Measurements from ENCODE around the gene CPPED1. TPM values are rescaled to one million over a fixed set of nuclear protein-coding genes. Genes with fewer than 3 reads are reported as not detected.

Gene CPPED1
- total and polyA plus RNA-seq, 8 donors = 8.0 to 178 (median 13.1) TPM

DNA sequence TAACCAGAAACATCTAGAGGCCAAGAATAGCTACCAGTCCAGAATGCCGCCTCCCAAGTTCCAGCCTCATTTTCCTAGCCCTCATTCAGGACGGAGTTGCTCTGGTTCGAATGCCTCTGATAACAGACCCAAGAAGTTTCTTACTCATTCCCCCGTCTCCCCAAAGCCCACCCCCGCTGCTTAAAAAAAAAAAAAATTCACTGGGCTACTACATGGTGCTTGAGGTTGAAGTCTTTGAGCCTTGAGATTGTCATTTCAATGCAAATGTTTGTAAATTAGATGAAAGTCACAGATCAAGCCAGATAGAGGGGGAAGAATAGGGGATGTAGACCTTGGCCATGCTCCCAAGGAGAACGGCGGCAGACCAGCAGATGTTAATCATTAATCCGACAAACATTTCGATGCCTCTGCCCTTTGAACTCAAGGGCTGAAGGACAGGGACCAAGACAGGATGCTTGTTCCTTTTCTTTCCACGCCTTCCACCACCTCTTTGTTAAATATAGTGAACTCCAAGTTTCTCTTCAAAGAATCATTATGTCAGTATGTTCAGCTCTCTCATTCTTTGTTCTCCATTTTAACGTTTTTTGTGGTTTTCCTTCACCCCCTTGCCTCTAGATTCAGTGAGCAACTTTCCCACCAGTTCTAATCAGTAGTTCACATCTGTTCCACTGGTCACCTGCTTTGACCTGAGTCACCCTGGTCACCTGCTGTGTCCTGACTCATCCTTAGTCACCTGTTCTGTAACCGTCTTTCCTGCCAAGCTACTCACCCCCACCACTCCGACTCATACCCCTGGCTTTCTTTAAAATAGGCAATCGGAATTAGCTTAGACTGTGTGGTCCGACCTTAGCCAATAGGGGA lies 190.3 kb downstream of the CPPED1 start:
- H3K9me3 ChIP-seq = peaks cover 0 to 1% (median 0%) of the 10 kb centered on the region in 4 donors
- no peak overlapping the region for H3K27ac ChIP-seq
- H3K4me3 ChIP-seq = no peak overlapping the region
- H3K36me3 ChIP-seq = no peaks in the 10 kb centered on the region
- DNase-seq = no peak
- 29 to 44% (median 38%) methylated on average over 15 of the region's 15 CpGs for WGBS, 5 donors
- peaks cover 0 to 11% (median 0%) of the 10 kb centered on the region in 4 donors for H3K4me1 ChIP-seq
- TF ChIP-seq POLR2AphosphoS5 (IDR thresholded peaks at IDR 0.05) (no peak), CTCF (IDR thresholded peaks at IDR 0.05) (no peak), EP300 (IDR thresholded peaks at IDR 0.05) (no peak), POLR2A (IDR thresholded peaks at IDR 0.05) (no peak)
- no peaks in the 10 kb centered on the region for H3K27me3 ChIP-seq
- intact Hi-C loops (cut with DNase I; ENCODE audit: low total_unique reads) = no loop called here

DNA sequence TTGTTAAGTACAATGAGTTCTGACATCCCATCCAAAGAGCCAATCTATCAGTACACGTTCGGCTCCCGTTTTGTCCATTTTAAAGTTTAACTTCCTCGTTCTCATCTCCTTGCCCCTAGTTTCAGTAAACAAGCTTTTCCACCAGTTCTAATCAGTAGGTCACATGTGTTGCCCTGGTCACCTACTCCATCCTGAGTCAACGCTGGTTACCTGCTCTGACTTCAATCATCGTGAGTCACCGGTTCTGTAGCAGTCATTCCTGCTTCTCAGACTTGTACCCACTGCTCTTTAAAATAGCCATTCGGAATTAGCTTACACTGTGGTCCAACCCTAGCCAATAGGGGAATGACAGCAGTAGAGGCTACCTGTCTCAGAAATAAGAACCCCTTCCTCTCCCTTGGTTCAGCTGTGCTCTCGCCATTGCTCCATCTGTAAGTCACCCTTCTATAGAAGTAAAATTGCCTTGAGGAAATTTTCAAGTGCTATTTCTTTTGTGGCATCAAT lies 191.0 kb downstream of the CPPED1 start:
- H3K27ac ChIP-seq = no peak overlapping the region
- no peaks in the 10 kb centered on the region for H3K36me3 ChIP-seq
- H3K4me3 ChIP-seq = no peak overlapping the region
- no peaks in the 10 kb centered on the region for H3K27me3 ChIP-seq
- peaks cover 0 to 11% (median 0%) of the 10 kb centered on the region in 4 donors for H3K4me1 ChIP-seq
- peaks cover 0 to 8% (median 0%) of the 10 kb centered on the region in 4 donors for H3K9me3 ChIP-seq
- TF ChIP-seq EP300 (IDR thresholded peaks at IDR 0.05) (no peak), POLR2AphosphoS5 (IDR thresholded peaks at IDR 0.05) (peak in 1 of 3 donors; percentile 67)
- intact Hi-C loops (cut with DNase I; ENCODE audit: low total_unique reads) = no loop called here
- 35 to 55% (median 44%) methylated on average over 9 of the region's 9 CpGs for WGBS, 5 donors
- peak in 1 of 2 donors; percentile 44 for DNase-seq

DNA sequence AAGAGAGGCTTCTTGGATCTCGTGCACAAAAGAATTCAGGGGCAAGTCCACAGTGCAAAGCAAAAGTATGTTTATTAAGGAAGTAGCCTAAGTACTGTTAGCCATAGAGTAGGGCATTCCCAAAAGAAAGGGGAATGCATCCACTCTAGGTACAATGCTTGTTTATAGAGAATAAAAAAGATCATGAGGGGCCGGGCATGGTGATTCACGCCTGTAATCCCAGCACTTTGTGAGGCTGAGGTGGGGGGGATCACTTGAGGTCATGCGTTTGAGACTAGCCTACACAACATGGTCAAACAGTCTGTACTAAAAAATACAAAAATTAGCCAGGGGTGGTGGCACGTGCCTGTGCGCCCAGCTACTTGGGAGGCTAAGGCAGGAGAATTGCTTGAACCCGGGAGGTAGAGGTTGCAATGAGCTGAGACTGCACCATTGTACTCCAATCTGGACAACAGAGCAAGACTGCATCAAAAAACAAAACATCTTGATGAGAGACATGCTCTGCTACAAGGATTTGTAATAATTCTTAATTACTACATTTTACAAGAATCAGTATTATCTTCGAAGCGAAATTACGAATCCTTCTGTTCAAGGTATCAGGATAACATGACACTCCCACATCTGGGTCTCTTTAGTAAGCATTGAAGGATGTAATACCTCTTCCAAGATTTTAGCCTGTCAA lies 191.6 kb downstream of the CPPED1 start:
- Histone ChIP-seq H3K4me3 (no peak overlapping the region), H3K27ac (no peak overlapping the region), H3K27me3 (no peaks in the 10 kb centered on the region), H3K9me3 (peaks cover 0 to 10% (median 0%) of the 10 kb centered on the region in 4 donors), H3K36me3 (no peaks in the 10 kb centered on the region), H3K4me1 (peaks cover 0 to 11% (median 0%) of the 10 kb centered on the region in 4 donors)
- WGBS, 5 donors = 84 to 89% (median 87%) methylated on average over 10 of the region's 10 CpGs
- no peak for DNase-seq
- TF ChIP-seq POLR2A (IDR thresholded peaks at IDR 0.05) = no peak
- intact Hi-C loops (cut with DNase I; ENCODE audit: low total_unique reads) = no loop called here

DNA sequence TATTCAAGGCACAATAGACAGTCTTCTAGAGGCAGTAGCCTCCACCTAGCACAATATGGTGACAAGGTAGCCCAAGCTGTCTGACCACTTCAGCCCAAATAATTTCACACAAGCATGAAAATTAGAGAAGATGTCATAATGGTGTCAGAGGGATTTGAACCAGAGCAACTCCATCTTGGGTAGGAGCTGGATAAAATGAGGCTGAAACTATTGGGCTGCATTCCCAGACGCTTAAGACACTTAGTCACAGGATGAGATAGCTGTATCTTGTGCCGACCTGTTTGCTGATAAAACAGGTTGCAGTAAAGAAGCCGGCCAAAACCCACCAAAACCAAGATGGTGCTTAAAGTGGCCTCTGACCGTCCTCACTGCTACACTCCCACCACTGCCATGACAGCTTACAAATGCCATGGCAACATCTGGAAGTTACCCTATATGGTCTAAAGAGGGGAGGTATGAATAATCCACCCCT lies 192.6 kb downstream of the CPPED1 start:
- no peak overlapping the region for H3K4me3 ChIP-seq
- peaks cover 0 to 11% (median 0%) of the 10 kb centered on the region in 4 donors for H3K4me1 ChIP-seq
- intact Hi-C loops (cut with DNase I; ENCODE audit: low total_unique reads) = no loop called here
- DNase-seq = no peak
- TF ChIP-seq POLR2A (IDR thresholded peaks at IDR 0.05) = no peak
- TF ChIP-seq CTCF (IDR thresholded peaks at IDR 0.05) = no peak
- no peak for TF ChIP-seq EP300 (IDR thresholded peaks at IDR 0.05)
- TF ChIP-seq POLR2AphosphoS5 (IDR thresholded peaks at IDR 0.05) = no peak
- H3K9me3 ChIP-seq = peaks cover 0 to 10% (median 0%) of the 10 kb centered on the region in 4 donors
- no peaks in the 10 kb centered on the region for H3K36me3 ChIP-seq
- no peak overlapping the region for H3K27ac ChIP-seq
- H3K27me3 ChIP-seq = no peaks in the 10 kb centered on the region
- 53 to 73% (median 66%) methylated on average over 4 of the region's 4 CpGs for WGBS, 5 donors

GRCh38 chr16:12609937-12610699 lies 193.6 kb downstream of the CPPED1 start:
- intact Hi-C loops (cut with DNase I; ENCODE audit: low total_unique reads) = no loop called here
- H3K27ac ChIP-seq = no peak overlapping the region
- WGBS, 5 donors = 58 to 87% (median 70%) methylated on average over 8 of the region's 8 CpGs

More at GRCh38 chr16:12609937-12610699, 193.6 kb downstream of the CPPED1 start:
- no peaks in the 10 kb centered on the region for H3K27me3 ChIP-seq
- H3K36me3 ChIP-seq = no peaks in the 10 kb centered on the region
- TF ChIP-seq POLR2AphosphoS5 (IDR thresholded peaks at IDR 0.05) (no peak), EP300 (IDR thresholded peaks at IDR 0.05) (no peak), CTCF (IDR thresholded peaks at IDR 0.05) (no peak), POLR2A (IDR thresholded peaks at IDR 0.05) (no peak)
- no peak overlapping the region for H3K4me3 ChIP-seq
- peaks cover 0 to 10% (median 0%) of the 10 kb centered on the region in 4 donors for H3K9me3 ChIP-seq
- no peak for DNase-seq
- H3K4me1 ChIP-seq = peaks cover 0 to 11% (median 0%) of the 10 kb centered on the region in 4 donors

Measured in stomach (tissue), 9 donors.